GM19468 (cell line): Measurements from ENCODE around the gene ZNRF3.

Experiments
- ATAC-seq: cut with Tn5 transposase; IDR thresholded peaks from one replicate; pipeline ENCODE4 v1.9.1; 2021; ENCODE audit warnings: mild to moderate bottlenecking, moderate library complexity, moderate number of reproducible peaks; ENCODE audit not compliant: unreplicated experiment; ENCODE audit errors: extremely low read depth

ZNRF3 gene

GRCh38 chr22:28949788-28950187 is 66.4 kb downstream of the ZNRF3 start:
- no peak for ATAC-seq

DNA sequence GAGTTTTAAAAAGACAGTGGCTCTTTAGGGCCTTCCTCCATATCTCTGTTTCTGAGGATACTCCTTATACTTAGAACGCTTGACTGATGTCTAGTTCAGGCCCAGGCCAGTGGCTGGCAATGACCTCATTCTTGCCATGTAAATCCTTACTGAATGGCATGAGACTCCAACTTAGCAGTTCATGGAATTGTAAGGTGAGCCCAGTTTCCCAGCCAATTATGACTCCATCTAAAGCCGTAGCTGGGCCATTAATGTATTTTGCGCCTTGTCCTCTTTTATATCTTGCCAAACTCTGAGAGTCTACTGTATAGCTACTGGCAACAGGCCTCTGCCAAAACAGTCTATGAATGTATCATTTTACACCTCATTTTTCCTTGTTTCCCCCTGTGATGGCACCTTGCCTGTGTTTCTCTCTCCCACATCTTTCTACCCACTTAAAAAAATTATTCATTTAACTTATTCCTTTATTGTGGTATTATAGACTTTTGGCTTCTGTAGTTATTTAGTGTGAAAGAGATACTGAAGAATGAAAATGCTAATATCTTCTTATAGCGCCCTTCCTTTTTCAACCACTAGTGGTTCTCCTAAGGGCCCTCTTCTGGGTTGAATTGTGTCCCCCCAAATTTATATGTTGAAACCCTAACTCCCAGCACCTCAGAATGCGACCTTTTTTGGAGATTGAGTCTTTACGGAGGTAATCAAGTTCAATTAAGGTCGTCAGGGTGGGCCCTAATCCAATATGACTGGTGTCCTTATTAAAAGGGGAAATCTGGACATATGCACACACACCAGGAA is 67.4 kb downstream of the ZNRF3 start:
- no peak for ATAC-seq

DNA sequence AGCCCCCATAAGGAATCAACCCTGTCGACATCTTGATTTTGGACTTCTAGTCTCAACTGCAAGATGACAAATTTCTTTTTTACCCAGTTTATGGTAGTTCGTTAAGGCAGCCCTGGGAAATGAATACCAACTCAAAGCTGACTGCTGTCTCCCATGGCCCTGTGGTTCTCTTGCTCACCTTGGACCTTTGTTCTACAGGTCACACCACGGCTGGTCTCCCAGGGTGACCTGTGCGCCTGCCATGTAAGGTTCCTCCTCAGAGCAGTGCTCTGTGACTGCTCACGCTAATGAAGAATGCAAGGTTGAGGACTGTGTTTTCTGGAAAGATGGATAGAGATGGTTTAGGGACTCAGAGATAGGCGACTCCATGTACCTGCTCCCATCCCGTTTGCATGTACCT is 68.2 kb downstream of the ZNRF3 start:
- ATAC-seq: no peak

DNA sequence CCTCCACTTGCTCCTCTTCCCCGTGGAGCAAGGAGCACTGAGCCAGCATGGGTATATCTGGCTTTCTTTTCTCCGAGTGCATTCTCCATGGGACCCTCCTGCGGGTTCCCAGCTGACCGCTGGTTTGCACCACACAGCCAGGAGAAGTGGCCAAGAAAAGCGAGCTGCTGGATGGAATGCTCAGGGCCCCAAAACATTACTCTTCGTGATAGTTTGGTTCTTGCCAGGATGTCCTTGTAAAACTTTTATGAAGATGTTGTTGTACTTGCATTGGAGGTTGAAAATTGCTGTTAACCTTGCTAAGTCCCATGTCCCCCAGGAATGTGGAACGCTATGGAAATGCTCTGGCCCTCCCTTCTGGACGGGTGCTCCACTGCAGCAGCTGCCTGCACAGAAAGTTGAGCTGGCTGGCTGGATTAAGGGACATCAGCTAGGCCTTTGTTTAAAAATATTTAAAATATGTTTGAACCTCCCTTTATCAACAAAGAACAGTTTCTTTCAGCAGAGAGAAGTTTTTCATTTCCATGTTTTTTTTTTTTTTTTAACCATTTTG is 68.7 kb downstream of the ZNRF3 start:
- no peak for ATAC-seq

DNA sequence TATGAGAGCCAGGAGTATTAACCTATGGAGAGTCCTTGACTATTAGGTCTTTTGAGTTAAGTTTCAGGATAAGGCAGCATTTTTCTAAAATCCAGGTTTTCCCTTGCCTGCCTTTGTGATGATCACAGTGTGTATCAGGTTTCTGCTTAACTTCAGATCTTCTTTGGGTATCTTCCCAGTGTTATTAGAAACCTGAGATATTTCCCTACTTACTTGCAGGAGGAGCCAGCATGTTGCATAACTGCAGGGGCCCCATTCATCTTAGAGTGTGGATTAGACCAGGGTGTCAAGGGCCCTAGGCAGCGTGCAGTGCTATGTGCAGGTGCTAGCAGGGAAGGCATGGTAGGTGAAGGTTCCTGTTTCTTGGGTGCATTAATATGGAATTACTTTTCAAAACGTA is 69.5 kb downstream of the ZNRF3 start:
- no peak for ATAC-seq

DNA sequence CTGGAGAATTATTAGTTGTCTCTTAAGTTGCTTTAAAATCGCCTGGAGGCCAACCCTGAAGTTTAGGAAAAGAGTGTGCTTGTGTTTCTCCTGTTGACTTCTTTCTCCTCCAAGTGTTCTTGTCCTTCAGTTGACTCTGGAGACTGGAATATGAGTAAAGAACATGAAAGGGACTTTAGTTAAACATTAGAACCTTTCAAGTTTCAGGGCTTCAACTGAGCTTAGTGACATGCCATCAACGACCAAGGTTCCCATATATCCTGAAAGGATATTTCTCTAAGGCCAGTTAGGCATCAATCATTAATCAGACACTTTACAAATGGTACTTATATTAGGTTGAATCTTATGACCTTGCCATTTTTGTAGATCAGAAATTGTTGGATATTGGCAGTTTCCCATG is 70.0 kb downstream of the ZNRF3 start:
- no peak for ATAC-seq

- ATAC-seq: no peak
Measured at GRCh38 chr22:28953976-28954880, 70.9 kb downstream of the ZNRF3 start.

DNA sequence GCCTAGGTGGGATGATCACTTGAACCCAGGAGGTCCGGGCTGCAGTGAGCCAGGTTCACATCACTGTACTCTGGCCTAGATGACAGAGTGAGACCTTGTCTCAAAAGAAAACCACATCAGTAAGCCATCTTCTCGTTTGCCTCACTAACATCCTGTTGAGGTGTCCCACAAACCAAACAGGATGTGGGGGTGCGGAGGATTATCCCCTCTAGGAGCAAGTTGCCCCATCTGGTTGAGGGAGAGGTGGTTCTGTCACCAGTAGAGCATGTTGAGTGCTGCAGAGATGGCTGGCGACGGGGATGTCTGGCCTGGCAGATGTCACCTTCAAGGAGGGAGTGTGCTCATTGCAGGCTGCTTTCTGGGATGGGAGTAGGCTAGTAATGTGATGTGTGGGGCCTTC is 72.4 kb downstream of the ZNRF3 start:
- ATAC-seq: no peak

DNA sequence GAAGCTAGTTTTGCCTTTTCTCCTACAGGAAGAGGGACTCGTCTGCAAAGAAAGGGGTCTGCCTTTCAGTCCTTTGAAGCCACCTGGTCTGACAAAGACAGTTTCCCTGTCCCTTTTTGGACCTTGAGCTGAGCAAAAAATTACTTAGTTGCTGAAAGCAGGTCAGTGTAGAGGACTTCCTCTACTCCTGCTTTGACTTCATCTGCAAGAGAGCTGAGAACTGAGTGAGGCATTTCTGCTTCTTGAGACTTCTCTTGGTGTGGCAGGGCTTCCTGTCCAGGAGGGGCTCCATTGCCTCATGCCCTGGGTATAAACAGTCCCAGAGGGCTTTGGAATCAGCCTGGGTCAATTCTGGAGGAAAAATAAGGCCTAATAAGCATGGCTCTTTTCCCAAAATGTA is 73.1 kb downstream of the ZNRF3 start:
- no peak for ATAC-seq

GRCh38 chr22:28958611-28959010 is 75.2 kb downstream of the ZNRF3 start:
- no peak for ATAC-seq

DNA sequence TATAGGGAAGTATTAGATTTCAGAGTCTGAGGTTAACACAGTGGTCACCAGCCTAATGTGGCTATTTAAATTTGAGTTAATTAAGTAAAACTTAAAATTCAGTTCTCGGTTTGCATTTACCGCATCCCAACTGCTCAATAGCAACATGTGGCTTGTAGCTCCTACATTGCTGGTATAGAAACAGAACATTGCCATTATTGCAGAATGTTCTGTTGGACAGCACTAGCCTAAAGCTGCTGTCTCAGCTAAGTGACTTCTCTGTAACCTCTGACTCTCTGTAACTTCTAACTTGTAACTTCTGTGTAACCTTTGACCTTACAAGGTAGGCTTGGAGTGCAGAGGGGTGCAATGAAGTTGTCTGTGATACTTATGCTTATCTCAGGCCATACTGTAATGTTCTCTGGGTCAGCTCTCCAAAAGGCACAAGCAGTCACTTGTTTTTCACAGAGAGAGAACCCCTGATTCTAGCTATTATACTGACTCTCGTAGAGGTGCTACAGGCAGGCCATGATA is 78.7 kb downstream of the ZNRF3 start:
- ATAC-seq: no peak

- ATAC-seq: no peak
Measured at GRCh38 chr22:28963362-28963761, 80.0 kb downstream of the ZNRF3 start.

GRCh38 chr22:28967163-28967665 is 83.8 kb downstream of the ZNRF3 start:
- no peak for ATAC-seq

DNA sequence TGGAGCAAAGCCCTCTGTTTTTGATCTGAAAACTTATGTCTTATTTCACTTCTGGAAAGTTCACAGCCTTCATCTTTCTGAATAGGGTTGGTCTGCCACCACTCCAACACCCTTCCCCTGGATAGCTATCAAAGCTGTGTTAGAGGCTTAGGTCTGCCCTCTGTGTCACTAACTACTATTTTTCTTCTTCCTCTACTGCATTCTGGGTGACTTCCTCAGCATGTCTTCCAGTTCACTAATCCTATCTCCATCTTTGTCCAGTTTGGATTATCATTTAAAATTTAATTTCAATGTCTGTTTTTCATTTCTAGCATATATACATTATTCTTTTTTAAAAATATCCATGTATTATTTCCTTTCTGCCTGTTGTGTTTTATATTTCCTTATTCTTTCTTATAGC is 84.6 kb downstream of the ZNRF3 start:
- no peak for ATAC-seq

DNA sequence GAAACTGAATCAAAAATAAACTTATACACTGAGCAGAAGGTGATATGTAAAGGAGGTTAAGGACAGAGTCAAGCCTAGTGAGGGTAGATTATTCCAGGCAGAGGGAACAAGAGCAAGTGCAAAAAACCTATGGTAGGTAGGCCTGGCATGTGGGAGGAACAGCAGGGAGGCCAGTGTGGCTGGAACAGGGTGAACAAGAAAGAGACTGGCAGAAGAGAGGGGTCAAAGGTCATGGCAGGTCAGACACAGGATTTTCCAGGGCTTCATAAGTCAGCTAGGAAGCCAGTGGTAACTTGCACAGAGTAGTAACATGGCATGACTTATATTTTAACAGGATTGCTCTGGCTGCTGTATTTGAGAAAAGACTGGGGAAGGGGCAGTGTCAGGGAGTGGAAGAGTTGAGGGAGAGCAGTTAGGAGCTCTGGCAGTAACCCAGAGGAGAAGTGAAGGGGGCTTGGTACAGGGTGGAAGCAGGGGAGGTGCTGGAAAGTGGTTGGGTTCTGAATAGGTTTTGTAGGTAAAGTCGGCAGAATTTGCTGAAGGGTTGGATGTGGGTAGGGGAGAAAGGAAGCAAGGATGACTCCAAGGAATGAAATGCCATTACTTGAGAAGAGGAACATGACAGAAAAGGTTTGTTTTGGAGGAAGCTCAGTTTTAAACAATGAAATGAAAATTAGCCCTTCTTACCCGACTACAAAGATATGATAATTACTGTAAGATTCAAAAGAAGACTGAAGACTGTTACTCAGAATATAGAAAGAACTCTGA is 86.2 kb downstream of the ZNRF3 start:
- ATAC-seq: no peak

DNA sequence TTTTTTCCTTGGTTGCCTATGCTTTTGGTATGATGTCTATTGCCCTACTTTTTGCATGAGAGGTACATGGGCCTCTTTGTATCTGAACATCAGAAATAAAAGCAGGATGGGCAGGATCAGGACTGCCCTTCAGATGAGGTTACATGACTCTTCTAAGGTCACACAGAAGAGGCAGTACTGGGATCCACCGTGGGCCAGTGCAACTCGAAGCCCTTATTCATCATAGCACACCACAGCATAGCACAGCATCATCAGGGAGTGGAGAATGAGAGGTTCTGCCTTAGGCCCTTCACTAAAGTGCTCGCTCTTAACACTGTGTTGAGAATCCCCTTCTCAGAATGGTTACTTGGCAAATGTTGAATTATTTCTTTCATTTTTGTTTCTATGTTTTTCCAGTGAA is 90.0 kb downstream of the ZNRF3 start:
- no peak for ATAC-seq

GRCh38 chr22:28977060-28977459 is 93.7 kb downstream of the ZNRF3 start:
- no peak for ATAC-seq

DNA sequence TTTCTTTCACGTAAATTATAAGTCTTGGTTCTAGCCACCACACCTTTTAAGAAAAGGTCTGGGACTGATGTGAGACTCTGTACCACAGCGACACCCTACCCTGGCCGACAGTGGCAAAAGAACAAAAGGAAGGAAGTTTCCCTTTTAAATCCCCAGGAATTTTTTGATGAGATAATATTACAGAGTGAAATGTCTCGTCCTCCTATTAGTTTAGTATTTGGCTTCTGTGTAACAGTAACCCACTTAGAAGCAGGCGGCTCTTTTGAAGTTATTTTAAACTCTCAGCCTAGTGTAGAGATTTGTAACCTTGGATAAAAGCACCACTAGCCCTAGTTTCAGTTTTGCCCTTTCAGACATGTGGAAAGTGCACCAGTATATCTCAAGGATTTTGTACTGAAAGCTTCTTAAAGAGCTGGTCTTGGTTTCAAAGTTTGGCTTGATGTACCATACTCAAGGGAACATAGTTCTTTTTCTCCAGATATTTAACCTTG is 94.2 kb downstream of the ZNRF3 start:
- no peak for ATAC-seq

- no peak for ATAC-seq
Measured at GRCh38 chr22:28978158-28978557, 94.8 kb downstream of the ZNRF3 start.
